ENCODE measurements around the gene TMEM74B. TPM values are rescaled to one million over a fixed set of nuclear protein-coding genes. Genes with fewer than 3 reads are reported as not detected.

The TMEM74B gene
- total RNA-seq, 1 donor from 2014 or later, result 1.2 TPM

DNA sequence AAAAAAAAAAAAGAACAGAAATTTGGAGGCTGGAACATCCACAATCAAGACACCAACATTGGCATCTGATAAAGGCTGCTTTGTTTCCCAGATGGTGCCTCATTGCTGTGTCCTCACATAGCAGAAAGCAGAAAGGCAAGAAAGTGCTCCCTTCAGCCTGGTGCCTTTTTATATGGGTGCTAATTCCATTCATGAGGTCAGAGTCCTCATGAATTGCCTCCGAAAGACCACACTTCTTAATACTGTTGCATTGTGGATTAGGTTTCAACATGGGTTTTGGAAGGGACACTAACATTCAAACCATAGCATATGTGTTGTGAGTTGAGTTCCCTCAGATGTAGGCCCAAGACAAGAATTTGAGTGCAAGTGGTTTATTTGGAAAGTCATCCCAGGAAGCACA is 10.4 kb upstream of the TMEM74B start:
- no peak for DNase-seq (ENCODE audit: low read depth)
- no peak overlapping the region for H3K4me3 ChIP-seq (ENCODE audit: low read depth, low read length)
- TF ChIP-seq, protein P1, sequence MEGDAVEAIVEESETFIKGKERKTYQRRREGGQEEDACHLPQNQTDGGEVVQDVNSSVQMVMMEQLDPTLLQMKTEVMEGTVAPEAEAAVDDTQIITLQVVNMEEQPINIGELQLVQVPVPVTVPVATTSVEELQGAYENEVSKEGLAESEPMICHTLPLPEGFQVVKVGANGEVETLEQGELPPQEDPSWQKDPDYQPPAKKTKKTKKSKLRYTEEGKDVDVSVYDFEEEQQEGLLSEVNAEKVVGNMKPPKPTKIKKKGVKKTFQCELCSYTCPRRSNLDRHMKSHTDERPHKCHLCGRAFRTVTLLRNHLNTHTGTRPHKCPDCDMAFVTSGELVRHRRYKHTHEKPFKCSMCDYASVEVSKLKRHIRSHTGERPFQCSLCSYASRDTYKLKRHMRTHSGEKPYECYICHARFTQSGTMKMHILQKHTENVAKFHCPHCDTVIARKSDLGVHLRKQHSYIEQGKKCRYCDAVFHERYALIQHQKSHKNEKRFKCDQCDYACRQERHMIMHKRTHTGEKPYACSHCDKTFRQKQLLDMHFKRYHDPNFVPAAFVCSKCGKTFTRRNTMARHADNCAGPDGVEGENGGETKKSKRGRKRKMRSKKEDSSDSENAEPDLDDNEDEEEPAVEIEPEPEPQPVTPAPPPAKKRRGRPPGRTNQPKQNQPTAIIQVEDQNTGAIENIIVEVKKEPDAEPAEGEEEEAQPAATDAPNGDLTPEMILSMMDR (conservative IDR thresholded peaks at IDR 0.05; ENCODE audit: low read depth, low read length), result no peak

GRCh38 chr20:1191299-1191698 is 6.5 kb upstream of the TMEM74B start:
- no peak for DNase-seq (ENCODE audit: low read depth)
- TF ChIP-seq, protein P1 (conservative IDR thresholded peaks at IDR 0.05; ENCODE audit: low read depth, low read length), result no peak
- H3K4me3 ChIP-seq (ENCODE audit: low read depth, low read length), result no peak overlapping the region

GRCh38 chr20:1190847-1191246 is 6.1 kb upstream of the TMEM74B start:
- DNase-seq (ENCODE audit: low read depth), result no peak
- TF ChIP-seq, protein P1 (conservative IDR thresholded peaks at IDR 0.05; ENCODE audit: low read depth, low read length), result no peak

GRCh38 chr20:1189827-1190226 is 5.0 kb upstream of the TMEM74B start:
- no peak overlapping the region for H3K4me3 ChIP-seq (ENCODE audit: low read depth, low read length)
- TF ChIP-seq, protein P1 (conservative IDR thresholded peaks at IDR 0.05; ENCODE audit: low read depth, low read length), result no peak
- no peak for DNase-seq (ENCODE audit: low read depth)

More at GRCh38 chr20:1190847-1191246, 6.1 kb upstream of the TMEM74B start:
- H3K4me3 ChIP-seq (ENCODE audit: low read depth, low read length), result no peak overlapping the region

DNA sequence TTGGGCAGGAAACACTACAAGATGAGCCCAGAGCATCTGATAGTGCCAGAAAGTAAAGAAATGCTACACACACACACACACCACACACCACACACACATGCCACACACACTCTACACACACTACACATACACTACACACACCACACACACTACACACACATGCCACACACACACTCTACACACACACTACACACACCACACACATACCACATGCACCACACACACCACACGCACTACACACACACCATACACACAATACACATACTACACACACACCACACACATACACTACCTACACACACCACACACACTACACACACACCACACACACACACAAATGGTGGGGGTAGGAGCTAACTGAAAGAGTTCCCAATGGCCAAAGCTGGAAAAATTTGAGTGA is 3.6 kb upstream of the TMEM74B start:
- TF ChIP-seq, protein P1 (conservative IDR thresholded peaks at IDR 0.05; ENCODE audit: low read depth, low read length), result no peak
- no peak overlapping the region for H3K4me3 ChIP-seq (ENCODE audit: low read depth, low read length)
- no peak for DNase-seq (ENCODE audit: low read depth)

DNA sequence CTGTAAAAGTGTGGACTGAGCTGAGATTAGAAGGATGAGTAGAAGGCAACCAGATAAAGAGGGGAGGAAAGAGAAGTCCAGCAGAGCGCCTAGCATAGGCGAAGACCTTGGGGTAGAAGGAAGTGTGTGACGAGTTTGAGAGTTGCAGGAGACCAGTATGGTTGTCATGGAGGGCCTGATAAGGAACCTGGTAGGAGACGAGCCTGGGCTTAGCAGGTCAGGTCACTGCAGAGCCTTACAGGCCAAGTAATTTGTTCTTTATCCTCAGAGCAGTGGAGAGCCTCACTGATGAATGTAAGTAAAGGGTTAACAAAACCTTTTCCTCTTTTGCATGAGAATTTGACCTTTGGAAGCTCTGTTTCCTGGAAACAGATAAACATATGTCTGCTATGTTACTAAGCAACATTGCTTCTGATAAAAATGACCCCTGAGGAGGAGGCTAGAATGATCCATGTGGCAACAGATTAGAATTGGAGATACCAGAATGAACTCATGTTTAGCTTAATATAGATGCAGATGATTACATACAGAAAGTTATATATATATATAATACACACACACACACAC is 2.9 kb upstream of the TMEM74B start:
- no peak for DNase-seq (ENCODE audit: low read depth)
- H3K4me3 ChIP-seq (ENCODE audit: low read depth, low read length), result no peak overlapping the region
- TF ChIP-seq, protein P1 (conservative IDR thresholded peaks at IDR 0.05; ENCODE audit: low read depth, low read length), result no peak

DNA sequence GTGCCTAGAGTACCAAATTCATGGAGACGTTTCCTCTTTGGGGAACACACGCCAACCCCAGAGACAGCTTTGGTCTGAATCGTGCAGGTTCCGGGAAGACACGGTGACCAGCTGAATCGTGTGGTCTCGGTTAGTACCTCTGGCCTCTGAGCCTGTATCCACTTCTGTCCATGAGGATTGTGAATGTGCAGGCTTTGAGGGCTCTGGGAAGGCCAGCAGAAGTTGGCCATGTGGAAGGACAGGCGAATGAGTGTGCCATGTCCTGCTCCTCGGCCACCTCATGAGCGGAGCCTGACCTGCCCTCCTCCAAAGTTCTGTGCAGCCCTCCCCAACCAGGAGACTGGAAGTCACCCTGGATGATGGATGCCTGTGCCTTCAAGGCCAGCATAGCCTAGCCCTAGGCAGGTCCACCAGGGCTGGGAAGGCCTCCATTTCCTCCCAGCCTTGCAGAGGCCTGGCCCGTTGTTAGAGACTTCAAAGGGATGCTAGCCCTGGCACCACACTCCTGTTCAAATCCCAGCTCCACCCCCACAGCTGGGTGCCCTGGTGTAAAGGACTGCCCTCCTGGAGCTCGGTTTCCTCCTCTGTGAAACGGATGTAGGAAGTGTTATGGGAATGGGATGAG is 1.7 kb upstream of the TMEM74B start:
- no peak overlapping the region for H3K4me3 ChIP-seq (ENCODE audit: low read depth, low read length)
- TF ChIP-seq, protein P1 (conservative IDR thresholded peaks at IDR 0.05; ENCODE audit: low read depth, low read length), result no peak
- DNase-seq (ENCODE audit: low read depth), result no peak
